ENCODE results near the gene INTS7. TPM values are rescaled to one million over a fixed set of nuclear protein-coding genes. Genes with fewer than 3 reads are reported as not detected.

INTS7 gene
- total and polyA plus RNA-seq, 2 experiments from 2014 or later = 10.9 to 34.0 TPM

GRCh38 chr1:211965108-211965805, 70.1 kb downstream of the INTS7 start (continued):
- TF ChIP-seq ZNF462 (CRISPR knock-in tag; IDR thresholded peaks at IDR 0.05) = no peak
- no peak for TF ChIP-seq POLR2AphosphoS5 (IDR thresholded peaks at IDR 0.05; ENCODE audit: low read depth)
- TF ChIP-seq ZNF114 (CRISPR knock-in tag; IDR thresholded peaks at IDR 0.05) = no peak
- no peak for TF ChIP-seq EZH2 (IDR thresholded peaks at IDR 0.05; ENCODE audit: low read depth, unreplicated experiment)
- TF ChIP-seq NANOG (IDR thresholded peaks at IDR 0.05; ENCODE audit: borderline replicate concordance) = no peak
- TF ChIP-seq CREB1 (CRISPR knock-in tag; IDR thresholded peaks at IDR 0.05; ENCODE audit: low read depth) = no peak
- no peak for TF ChIP-seq ZNF331 (CRISPR knock-in tag; IDR thresholded peaks at IDR 0.05; ENCODE audit: low read depth)

- H3K4me2 ChIP-seq = no peak overlapping the region
- Mint-ChIP-seq H3K27ac (no peak overlapping the region), H3K36me3 (ENCODE audit: low read depth) (peaks cover 43% of the 10 kb centered on the region), H3K9me3 (peaks cover 7% of the 10 kb centered on the region; the same call in 1 of the 3 replicates), H3K4me1 (no peaks in the 10 kb centered on the region), H3K4me3 (no peak overlapping the region), H3K27me3 (ENCODE audit: insufficient read depth, low read depth, poor library complexity) (no peaks in the 10 kb centered on the region)
- no peaks in the 10 kb centered on the region for H3F3A ChIP-seq (replicated peaks; ENCODE audit: low read depth)
- H2AFZ ChIP-seq = no peak overlapping the region
- DNase-seq (ENCODE audit: low spot score) (no peak), ATAC-seq (no peak)
- no peak overlapping the region for H3K4me3 ChIP-seq
- no peaks in the 10 kb centered on the region for H3K9me2 ChIP-seq (ENCODE audit: insufficient read depth)
- H4K20me1 ChIP-seq (replicated peaks; ENCODE audit: insufficient read depth) = no peaks in the 10 kb centered on the region; the same call in 1 of the 2 replicates
- H3K4me1 ChIP-seq (ENCODE audit: insufficient read depth) = no peaks in the 10 kb centered on the region
- H3K79me2 ChIP-seq (replicated peaks; ENCODE audit: insufficient read depth) = no peaks in the 10 kb centered on the region
- H3K27ac ChIP-seq (ENCODE audit: low read depth) = no peak overlapping the region
- no peaks in the 10 kb centered on the region for H3K27me3 ChIP-seq (ENCODE audit: insufficient read depth)
- peaks cover 4% of the 10 kb centered on the region; the same call in 1 of the 2 replicates for H3K36me3 ChIP-seq (ENCODE audit: insufficient read depth)
- no peak for TF ChIP-seq STAT1 (IDR thresholded peaks at IDR 0.05; ENCODE audit: unreplicated experiment)
- TF ChIP-seq EZH2phosphoT487 (IDR thresholded peaks at IDR 0.05; ENCODE audit: unreplicated experiment) = no peak
- no peak for TF ChIP-seq ZNF114 (CRISPR knock-in tag; IDR thresholded peaks at IDR 0.05)
- no peak for TF ChIP-seq ZNF331 (CRISPR knock-in tag; IDR thresholded peaks at IDR 0.05; ENCODE audit: low read depth)
- TF ChIP-seq ZNF462 (CRISPR knock-in tag; IDR thresholded peaks at IDR 0.05) = no peak
- no peak for TF ChIP-seq EZH2 (IDR thresholded peaks at IDR 0.05; ENCODE audit: low read depth, unreplicated experiment)
- no peak for TF ChIP-seq NANOG (IDR thresholded peaks at IDR 0.05; ENCODE audit: borderline replicate concordance)
- no peak for TF ChIP-seq POLR2AphosphoS5 (IDR thresholded peaks at IDR 0.05; ENCODE audit: low read depth)
Measured at GRCh38 chr1:211959680-211960079, 75.7 kb downstream of the INTS7 start.

Measured in GM23338 (cell line).